SK-N-SH (cell line): ENCODE measurements around the gene SLC66A3. TPM values are rescaled to one million over a fixed set of nuclear protein-coding genes. Genes with fewer than 3 reads are reported as not detected.

Experiments used
- CTCF ChIA-PET: fragments of 300-600, 350-600 bp; formaldehyde crosslinking; extraction: SDS; loops from one replicate; lab custom pipeline; 2021; lab: Yijun Ruan, JAX
- POLR2A ChIA-PET: fragments of 350-600 bp; sonication (Branson Sonifier 250); formaldehyde crosslinking; extraction: SDS; loops from one replicate; lab custom pipeline; 2020; ENCODE audit warnings: antibody characterized with exemption, inconsistent platforms; lab: Yijun Ruan, JAX
- DNase-seq: peaks from one replicate; pipeline ENCODE4 v3.0.0; 2012
- H2AFZ ChIP-seq: fragments of 200-600 bp; sonication (generic); 2 replicates; pipeline ENCODE4 v1.8.1; 2016; ENCODE audit warnings: antibody characterized with exemption, mild to moderate bottlenecking, low read depth
- H3F3A ChIP-seq: fragments of 200-600 bp; sonication (generic); replicated peaks from 2 replicates; pipeline ENCODE3; 2016; ENCODE audit warnings: antibody characterized with exemption, mild to moderate bottlenecking; ENCODE audit not compliant: insufficient read depth
- H3K27ac ChIP-seq, 2 experiments: fragments of 200-500 bp in 1 of 2; fragments of 200-600 bp in 1 of 2; sonication (Bioruptor generic) in 1 of 2; sonication (generic), shearing (Covaris generic) in 1 of 2; 2 replicates each; pipeline versions ENCODE4 v1.5.1 to v1.6.1; 2014 to 2016; ENCODE audit warnings: low read depth in 2 of 2, inconsistent platforms in 1 of 2, low read length in 1 of 2, mild to moderate bottlenecking in 1 of 2, mixed read lengths in 1 of 2
- H3K27me3 ChIP-seq: fragments of 200-600 bp; sonication (generic), shearing (Covaris generic); 2 replicates; pipeline ENCODE4 v1.6.1; 2016; ENCODE audit warnings: mixed run types; ENCODE audit not compliant: insufficient read depth
- H3K36me3 ChIP-seq, 2 experiments: fragments of 200-500 bp in 1 of 2; fragments of 200-600 bp in 1 of 2; sonication (Bioruptor generic) in 1 of 2; sonication (generic) in 1 of 2; replicated peaks in 1 of 2; 2 replicates each; pipeline versions ENCODE3 to v1.5.1; 2014 to 2016; ENCODE audit warnings: low read length in 1 of 2, mild to moderate bottlenecking in 1 of 2; ENCODE audit not compliant: insufficient read depth in 2 of 2, control insufficient read depth in 1 of 2
- H3K4me1 ChIP-seq, 2 experiments: fragments of 200-500 bp in 1 of 2; fragments of 200-600 bp in 1 of 2; sonication (Bioruptor generic) in 1 of 2; sonication (generic), shearing (Covaris generic) in 1 of 2; 2 replicates each; pipeline versions ENCODE4 v1.5.1 to v1.6.1; 2014 to 2016; ENCODE audit warnings: low read depth in 1 of 2, low read length in 1 of 2, mixed run types in 1 of 2; ENCODE audit not compliant: insufficient read depth in 2 of 2, control insufficient read depth in 1 of 2
- H3K4me2 ChIP-seq: fragments of 200-600 bp; sonication (generic), shearing (Covaris generic); 2 replicates; pipeline ENCODE4 v1.6.1; 2017; ENCODE audit warnings: mixed run types
- H3K4me3 ChIP-seq, 2 experiments: fragments of 200-500 bp in 1 of 2; fragments of 200-600 bp in 1 of 2; sonication (Bioruptor generic) in 1 of 2; sonication (generic), shearing (Covaris generic) in 1 of 2; 2 replicates each; pipeline versions ENCODE4 v1.5.1 to v1.8.1; 2014 to 2016; ENCODE audit warnings: low read depth in 2 of 2, inconsistent platforms in 1 of 2, low read length in 1 of 2, mild to moderate bottlenecking in 1 of 2, mixed read lengths in 1 of 2, moderate library complexity in 1 of 2
- H3K79me2 ChIP-seq: fragments of 200-600 bp; sonication (generic); 2 replicates; pipeline ENCODE4 v1.8.1; 2017; ENCODE audit warnings: mild to moderate bottlenecking; ENCODE audit not compliant: insufficient read depth
- H3K9ac ChIP-seq: fragments of 200-600 bp; sonication (generic); 2 replicates; pipeline ENCODE4 v1.6.1; 2017; ENCODE audit warnings: mixed run types
- H3K9me2 ChIP-seq: fragments of 200-600 bp; sonication (generic); 2 replicates; pipeline ENCODE4 v1.6.1; 2017; ENCODE audit warnings: mixed run types
- H3K9me3 ChIP-seq: fragments of 200-600 bp; sonication (generic); 2 replicates; pipeline ENCODE4 v1.6.1; 2017; ENCODE audit warnings: mixed run types, mild to moderate bottlenecking, moderate library complexity
- H4K20me1 ChIP-seq: fragments of 200-600 bp; sonication (generic); 2 replicates; pipeline ENCODE4 v1.6.1; 2017; ENCODE audit warnings: mild to moderate bottlenecking, mixed run types; ENCODE audit not compliant: insufficient read depth
- ELF1 ChIP-seq: IDR thresholded peaks from 2 replicates; pipeline ENCODE4 v1.4.0; 2012
- EP300 ChIP-seq, 2 experiments: IDR thresholded peaks; 2 replicates each; pipeline versions ENCODE4 v1.4.0 to v1.6.1; 2012; ENCODE audit warnings: borderline replicate concordance in 1 of 2, low read depth in 1 of 2, low read length in 1 of 2
- FOSL2 ChIP-seq: IDR thresholded peaks from 2 replicates; pipeline ENCODE4 v1.4.0; 2012; ENCODE audit warnings: low read depth, mild to moderate bottlenecking, moderate library complexity, borderline replicate concordance
- GABPA ChIP-seq: IDR thresholded peaks from 2 replicates; pipeline ENCODE4 v1.4.0; 2012; ENCODE audit warnings: low read depth, mild to moderate bottlenecking
- JUND ChIP-seq: IDR thresholded peaks from 2 replicates; pipeline ENCODE4 v1.4.0; 2012
- NFIC ChIP-seq: IDR thresholded peaks from 2 replicates; pipeline ENCODE4 v1.4.0; 2012; ENCODE audit warnings: borderline replicate concordance
- PBX3 ChIP-seq: IDR thresholded peaks from 2 replicates; pipeline ENCODE4; 2012
- RAD21 ChIP-seq: IDR thresholded peaks from 2 replicates; pipeline ENCODE4 v1.6.1; 2012; ENCODE audit warnings: mild to moderate bottlenecking, low read length
- RXRA ChIP-seq: IDR thresholded peaks from 2 replicates; pipeline ENCODE4 v1.4.0; 2012; ENCODE audit warnings: low read depth, mild to moderate bottlenecking, borderline replicate concordance
- TEAD4 ChIP-seq: IDR thresholded peaks from 2 replicates; pipeline ENCODE4 v1.4.0; 2012; ENCODE audit warnings: mild to moderate bottlenecking, borderline replicate concordance; ENCODE audit not compliant: insufficient read depth
- USF1 ChIP-seq: IDR thresholded peaks from 2 replicates; pipeline ENCODE4 v1.4.0; 2012; ENCODE audit warnings: low read depth, borderline replicate concordance
- USF2 ChIP-seq: fragments of 150-350 bp; IDR thresholded peaks from 2 replicates; pipeline ENCODE4 v1.6.1; 2017; ENCODE audit warnings: antibody characterized with exemption, low read length, low read depth, borderline replicate concordance
- YY1 ChIP-seq: IDR thresholded peaks from 2 replicates; pipeline ENCODE4 v1.4.0; 2012; ENCODE audit warnings: low read depth, mild to moderate bottlenecking
- WGBS: methylation state at CpG from one replicate; pipeline ENCODE4 v1.1.6; 2017; ENCODE audit warnings: low lambda C conversion rate; 5-methylcytosine and 5-hydroxymethylcytosine counted together
- polyA plus RNA-seq, 3 experiments: library from polyadenylated mRNA; depleted of rRNA; stranded (reverse); fragments of >200 nt; gene quantifications; 2 replicates each; pipeline ENCODE4 v1.2.3, GENCODE V29; 2012
- TF ChIP-seq, protein P1 (sequence below): IDR thresholded peaks from 2 replicates; pipeline ENCODE4 v1.4.0; 2012; ENCODE audit warnings: low read depth
- TF ChIP-seq, protein P2 (sequence below): fragments of 200-600 bp; sonication (generic); IDR thresholded peaks from 2 replicates; pipeline ENCODE4 v1.6.1; 2017; ENCODE audit warnings: antibody characterized with exemption, mild to moderate bottlenecking, moderate library complexity

The SLC66A3 gene
- polyA plus RNA-seq, 1 of the 3 experiments (the other 2 are of a cell fraction), result 49.0 TPM

- Histone ChIP-seq H3K4me1 (no peaks in the 10 kb centered on the region), H3K36me3 (no peaks in the 10 kb centered on the region), H3K9me3 (no peaks in the 10 kb centered on the region), H4K20me1 (no peaks in the 10 kb centered on the region), H3K4me2 (no peak overlapping the region), H2AFZ (no peak overlapping the region), H3K27me3 (no peaks in the 10 kb centered on the region; the same call in 1 of the 2 replicates), H3K9me2 (no peaks in the 10 kb centered on the region), H3F3A (no peaks in the 10 kb centered on the region), H3K9ac (no peak overlapping the region), H3K4me3 (no peak overlapping the region), H3K79me2 (no peaks in the 10 kb centered on the region), H3K27ac (no peak overlapping the region)
- ChIA-PET CTCF (no interaction called here), POLR2A (no interaction called here)
- DNase-seq, result no peak
- TF ChIP-seq EP300 (IDR thresholded peaks at IDR 0.05; ENCODE audit: borderline replicate concordance in 1 of 2, low read depth in 1 of 2, low read length in 1 of 2), result no peak
- TF ChIP-seq, protein P1, sequence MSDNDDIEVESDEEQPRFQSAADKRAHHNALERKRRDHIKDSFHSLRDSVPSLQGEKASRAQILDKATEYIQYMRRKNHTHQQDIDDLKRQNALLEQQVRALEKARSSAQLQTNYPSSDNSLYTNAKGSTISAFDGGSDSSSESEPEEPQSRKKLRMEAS, result no peak
- TF ChIP-seq RXRA, result no peak
- no peak for TF ChIP-seq TEAD4
- TF ChIP-seq JUND, result no peak
- TF ChIP-seq NFIC, result no peak
- no peak for TF ChIP-seq YY1
- TF ChIP-seq USF2, result no peak
- no peak for TF ChIP-seq PBX3
- no peak for TF ChIP-seq FOSL2
- no peak for TF ChIP-seq RAD21
- TF ChIP-seq, protein P2, sequence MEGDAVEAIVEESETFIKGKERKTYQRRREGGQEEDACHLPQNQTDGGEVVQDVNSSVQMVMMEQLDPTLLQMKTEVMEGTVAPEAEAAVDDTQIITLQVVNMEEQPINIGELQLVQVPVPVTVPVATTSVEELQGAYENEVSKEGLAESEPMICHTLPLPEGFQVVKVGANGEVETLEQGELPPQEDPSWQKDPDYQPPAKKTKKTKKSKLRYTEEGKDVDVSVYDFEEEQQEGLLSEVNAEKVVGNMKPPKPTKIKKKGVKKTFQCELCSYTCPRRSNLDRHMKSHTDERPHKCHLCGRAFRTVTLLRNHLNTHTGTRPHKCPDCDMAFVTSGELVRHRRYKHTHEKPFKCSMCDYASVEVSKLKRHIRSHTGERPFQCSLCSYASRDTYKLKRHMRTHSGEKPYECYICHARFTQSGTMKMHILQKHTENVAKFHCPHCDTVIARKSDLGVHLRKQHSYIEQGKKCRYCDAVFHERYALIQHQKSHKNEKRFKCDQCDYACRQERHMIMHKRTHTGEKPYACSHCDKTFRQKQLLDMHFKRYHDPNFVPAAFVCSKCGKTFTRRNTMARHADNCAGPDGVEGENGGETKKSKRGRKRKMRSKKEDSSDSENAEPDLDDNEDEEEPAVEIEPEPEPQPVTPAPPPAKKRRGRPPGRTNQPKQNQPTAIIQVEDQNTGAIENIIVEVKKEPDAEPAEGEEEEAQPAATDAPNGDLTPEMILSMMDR, result no peak
- TF ChIP-seq ELF1, result no peak
- no peak for TF ChIP-seq USF1
- no peak for TF ChIP-seq GABPA
- WGBS, result 71% methylated on average over 9 of the region's 9 CpGs
Observed at GRCh38 chr2:11112870-11113428, 42.3 kb upstream of the SLC66A3 start.
